ENCODE measurements around the gene FNDC5.

- TF ChIP-seq, protein P1, sequence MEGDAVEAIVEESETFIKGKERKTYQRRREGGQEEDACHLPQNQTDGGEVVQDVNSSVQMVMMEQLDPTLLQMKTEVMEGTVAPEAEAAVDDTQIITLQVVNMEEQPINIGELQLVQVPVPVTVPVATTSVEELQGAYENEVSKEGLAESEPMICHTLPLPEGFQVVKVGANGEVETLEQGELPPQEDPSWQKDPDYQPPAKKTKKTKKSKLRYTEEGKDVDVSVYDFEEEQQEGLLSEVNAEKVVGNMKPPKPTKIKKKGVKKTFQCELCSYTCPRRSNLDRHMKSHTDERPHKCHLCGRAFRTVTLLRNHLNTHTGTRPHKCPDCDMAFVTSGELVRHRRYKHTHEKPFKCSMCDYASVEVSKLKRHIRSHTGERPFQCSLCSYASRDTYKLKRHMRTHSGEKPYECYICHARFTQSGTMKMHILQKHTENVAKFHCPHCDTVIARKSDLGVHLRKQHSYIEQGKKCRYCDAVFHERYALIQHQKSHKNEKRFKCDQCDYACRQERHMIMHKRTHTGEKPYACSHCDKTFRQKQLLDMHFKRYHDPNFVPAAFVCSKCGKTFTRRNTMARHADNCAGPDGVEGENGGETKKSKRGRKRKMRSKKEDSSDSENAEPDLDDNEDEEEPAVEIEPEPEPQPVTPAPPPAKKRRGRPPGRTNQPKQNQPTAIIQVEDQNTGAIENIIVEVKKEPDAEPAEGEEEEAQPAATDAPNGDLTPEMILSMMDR (optimal IDR thresholded peaks at IDR 0.05 in 1 of 3, IDR thresholded peaks at IDR 0.05 in 1 of 3, conservative IDR thresholded peaks at IDR 0.05 in 1 of 3; ENCODE audit: extremely low read depth in 1 of 3, insufficient read depth in 2 of 3, low read length in 3 of 3), result no peak
- no peak for TF ChIP-seq EZH2 (IDR thresholded peaks at IDR 0.05; ENCODE audit: low read length)
Measured at GRCh38 chr1:32897082-32898049, 26.7 kb upstream of the FNDC5 start.

Measured in keratinocyte (primary cell).